Astrocyte of the cerebellum (primary cell): Measurements from ENCODE around the gene LCN12.

Source experiments
- DNase-seq: peaks from one replicate; pipeline ENCODE4 v3.0.0-alpha.2; 2011; ENCODE audit warnings: low read depth
- H3K4me3 ChIP-seq: 2 replicates; pipeline ENCODE4 v1.5.1; 2011; ENCODE audit warnings: mild to moderate bottlenecking, low read depth, low read length, moderate library complexity
- CTCF ChIP-seq: IDR thresholded peaks from 2 replicates; pipeline ENCODE4 v1.5.1; 2012; ENCODE audit warnings: low read length, low read depth, moderate library complexity, mild to moderate bottlenecking; ENCODE audit errors: missing control alignments
- in situ Hi-C: cut with HindIII; loops from 2 replicates; pipeline ENCODE4 v1.10.0; 2017; ENCODE audit warnings: low sequenced_read_pairs

The LCN12 gene

GRCh38 chr9:136927343-136928271 lies 24.5 kb upstream of the LCN12 start:
- in situ Hi-C loops = no loop called here
- H3K4me3 ChIP-seq = no peak overlapping the region
- TF ChIP-seq CTCF = no peak
- no peak for DNase-seq

- in situ Hi-C loops = no loop called here
- DNase-seq = no peak
- no peak overlapping the region for H3K4me3 ChIP-seq
- no peak for TF ChIP-seq CTCF
Measured at GRCh38 chr9:136928591-136928990, 23.5 kb upstream of the LCN12 start.

GRCh38 chr9:136930014-136930413 lies 22.1 kb upstream of the LCN12 start:
- TF ChIP-seq CTCF = no peak
- no peak overlapping the region for H3K4me3 ChIP-seq
- DNase-seq = no peak
- in situ Hi-C loops = no loop called here

- in situ Hi-C loops = no loop called here
- H3K4me3 ChIP-seq = no peak overlapping the region
- no peak for TF ChIP-seq CTCF
- no peak for DNase-seq
Measured at GRCh38 chr9:136931611-136932130, 20.4 kb upstream of the LCN12 start.

GRCh38 chr9:136934277-136934676 lies 17.8 kb upstream of the LCN12 start:
- DNase-seq = no peak
- in situ Hi-C loops = no loop called here
- TF ChIP-seq CTCF = no peak
- no peak overlapping the region for H3K4me3 ChIP-seq

GRCh38 chr9:136935651-136936050 lies 16.4 kb upstream of the LCN12 start:
- in situ Hi-C loops = no loop called here
- H3K4me3 ChIP-seq = no peak overlapping the region
- DNase-seq = no peak
- TF ChIP-seq CTCF = no peak
